Lower lobe of right lung (tissue), 2 donors: Measurements from ENCODE around the gene PFKFB3. TPM values are rescaled to one million over a fixed set of nuclear protein-coding genes. Genes with fewer than 3 reads are reported as not detected.
A peak's percentile ranks its signal among the peaks of the same experiment; 100 is the strongest.
"Not testable (repeated sequence)": the region's sequence is repeated elsewhere in the genome, so short reads cannot be mapped to it uniquely, and the experiment has no call there.

Experiments used
- ATAC-seq, 2 donors: fragments of 200-7000 bp; cut with Tn5 transposase; one replicate each; pipeline ENCODE4 v1.9.1; 2020 to 2022; ENCODE audit warnings: mild to moderate bottlenecking in 2 of 2, moderate library complexity in 2 of 2
- DNase-seq: peaks from one replicate; pipeline ENCODE4 v3.0.0-alpha.2; 2020
- H3K27ac ChIP-seq: fragments of 200-600 bp; one replicate; pipeline ENCODE4 v1.8.0; 2022
- H3K27me3 ChIP-seq: fragments of 200-600 bp; one replicate; pipeline ENCODE4 v1.8.0; 2022; ENCODE audit warnings: low read depth
- H3K36me3 ChIP-seq: fragments of 200-600 bp; one replicate; pipeline ENCODE4 v1.8.0; 2022; ENCODE audit warnings: mild to moderate bottlenecking
- H3K4me1 ChIP-seq: fragments of 200-600 bp; one replicate; pipeline ENCODE4 v1.8.0; 2022
- H3K4me3 ChIP-seq: fragments of 200-600 bp; one replicate; pipeline ENCODE4 v1.8.0; 2022; ENCODE audit warnings: mild to moderate bottlenecking
- H3K9me3 ChIP-seq: fragments of 200-600 bp; one replicate; pipeline ENCODE4 v1.8.0; 2022
- CTCF ChIP-seq: fragments of 200-600 bp; IDR thresholded peaks from one replicate; pipeline ENCODE4 v1.8.0; 2022; ENCODE audit warnings: antibody characterized with exemption, mild to moderate bottlenecking
- intact Hi-C: fragments of 100-400 bp; cut with DNase I; formaldehyde crosslinking; loops from one replicate; pipeline ENCODE4 v1.11.0; 2022
- total RNA-seq: library from RNA; stranded (reverse); fragmentation: NEBNext Ultra II Directional; extraction: Animal tissue kit (Norgen Biotek cat#: 25700); gene quantifications from one replicate; pipeline ENCODE4 v1.2.1, GENCODE V29; 2021
- donor health status: DM: no; HTN: yes; CAD: no; lungs with severe emphysema.

Gene PFKFB3
- total RNA-seq, 1 donor from 2014 or later: 78.5 TPM

DNA sequence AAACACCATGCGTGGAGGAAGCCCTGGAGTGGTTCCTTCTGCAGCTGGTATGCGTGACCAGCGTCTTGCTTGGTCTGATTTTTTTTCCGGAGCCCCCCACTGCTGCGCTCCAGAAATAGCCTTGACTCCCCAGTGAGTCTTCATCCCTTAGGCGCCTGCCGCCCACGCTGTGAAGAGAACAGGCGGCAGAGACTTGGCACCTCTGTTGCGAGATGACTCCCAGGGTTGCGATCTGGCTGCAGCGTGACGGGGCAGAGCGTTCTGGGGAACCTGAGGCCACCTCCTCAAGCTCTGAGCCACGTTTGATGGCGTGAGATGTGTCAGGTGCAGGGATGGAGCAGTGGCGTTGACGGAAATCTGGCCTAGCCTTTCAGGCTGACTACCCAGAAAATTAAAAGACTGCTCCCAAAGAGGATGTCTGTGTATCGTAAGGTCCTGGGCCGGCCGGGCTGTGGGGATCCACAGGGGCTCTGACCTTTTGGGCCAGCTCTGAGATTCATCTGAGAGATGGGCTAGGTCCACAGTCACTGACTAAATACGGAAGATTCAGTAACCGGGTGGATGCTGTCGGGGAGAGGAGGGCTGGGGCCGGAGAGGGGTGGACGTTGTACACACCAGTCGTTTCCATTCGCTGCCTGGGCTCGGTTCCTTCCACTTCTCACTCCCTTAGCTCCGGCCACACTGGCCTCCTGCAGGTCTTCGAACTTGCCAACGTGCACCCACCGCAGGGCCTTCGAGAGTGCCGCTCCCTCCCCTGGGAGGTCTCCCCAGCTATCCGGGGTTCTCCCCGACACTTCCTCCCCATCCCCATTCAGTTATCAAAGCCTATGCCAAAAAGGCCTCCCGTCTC, 33.8 kb downstream of the PFKFB3 start:
- H3K4me1 ChIP-seq: peaks cover 11% of the 10 kb centered on the region
- intact Hi-C loops: no loop called here
- no peaks in the 10 kb centered on the region for H3K9me3 ChIP-seq
- ATAC-seq (no peak), DNase-seq (no peak)
- H3K36me3 ChIP-seq: peaks cover 54% of the 10 kb centered on the region
- TF ChIP-seq CTCF: no peak
- H3K27me3 ChIP-seq: no peaks in the 10 kb centered on the region
- no peak overlapping the region for H3K4me3 ChIP-seq
- H3K27ac ChIP-seq: no peak overlapping the region

- Histone ChIP-seq H3K4me3 (no peak overlapping the region), H3K27ac (no peak overlapping the region), H3K9me3 (no peaks in the 10 kb centered on the region), H3K27me3 (no peaks in the 10 kb centered on the region), H3K36me3 (peaks cover 48% of the 10 kb centered on the region), H3K4me1 (peaks cover 16% of the 10 kb centered on the region)
- peak in 1 of 2 donors; percentile 4 for ATAC-seq
- DNase-seq: no peak
- TF ChIP-seq CTCF: no peak
- intact Hi-C loops: no loop called here
Measured at GRCh38 chr10:6237199-6237530, 34.4 kb downstream of the PFKFB3 start.

DNA sequence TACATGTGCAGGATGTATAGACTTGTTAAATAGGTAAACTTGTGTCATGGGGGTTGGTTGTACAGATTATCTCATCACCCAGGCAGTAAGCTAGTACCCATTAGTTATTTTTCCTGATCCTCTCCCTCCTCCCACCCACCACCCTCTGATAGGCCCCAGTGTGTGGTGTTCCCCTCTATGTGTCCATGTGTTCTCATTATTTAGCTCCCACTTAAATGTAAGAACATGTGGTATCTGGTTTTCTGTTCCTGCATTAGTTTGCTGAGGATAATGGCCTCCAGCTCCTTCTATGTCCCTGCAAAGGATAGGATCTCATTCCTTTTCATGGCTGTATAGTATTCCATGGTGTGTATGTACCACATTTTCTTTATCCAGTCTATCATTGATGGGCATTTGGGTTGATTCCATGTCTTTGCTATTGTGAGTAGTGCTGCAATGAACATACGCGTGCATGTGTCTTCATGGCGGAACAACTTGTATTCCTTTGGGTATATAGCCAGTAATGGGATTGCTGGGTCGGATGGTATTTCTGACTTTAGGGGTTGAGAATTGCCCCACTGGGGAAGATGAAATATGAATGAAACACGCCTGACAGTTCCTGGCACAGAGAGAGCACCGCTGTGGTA, 36.0 kb downstream of the PFKFB3 start:
- DNase-seq, intact Hi-C loops, H3K27ac ChIP-seq, H3K27me3 ChIP-seq, ATAC-seq, H3K4me3 ChIP-seq, H3K9me3 ChIP-seq: not testable (repeated sequence)
- peaks cover 32% of the 10 kb centered on the region for H3K36me3 ChIP-seq
- peaks cover 16% of the 10 kb centered on the region for H3K4me1 ChIP-seq

GRCh38 chr10:6239213-6239991, 36.7 kb downstream of the PFKFB3 start:
- H3K27ac ChIP-seq: no peak overlapping the region
- H3K4me3 ChIP-seq: no peak overlapping the region
- H3K27me3 ChIP-seq: no peaks in the 10 kb centered on the region
- no peaks in the 10 kb centered on the region for H3K9me3 ChIP-seq
- intact Hi-C loops: no loop called here
- no peak for TF ChIP-seq CTCF
- DNase-seq (no peak), ATAC-seq (peak; percentile 56 to 62)
- H3K4me1 ChIP-seq: peaks cover 16% of the 10 kb centered on the region
- peaks cover 25% of the 10 kb centered on the region for H3K36me3 ChIP-seq

DNA sequence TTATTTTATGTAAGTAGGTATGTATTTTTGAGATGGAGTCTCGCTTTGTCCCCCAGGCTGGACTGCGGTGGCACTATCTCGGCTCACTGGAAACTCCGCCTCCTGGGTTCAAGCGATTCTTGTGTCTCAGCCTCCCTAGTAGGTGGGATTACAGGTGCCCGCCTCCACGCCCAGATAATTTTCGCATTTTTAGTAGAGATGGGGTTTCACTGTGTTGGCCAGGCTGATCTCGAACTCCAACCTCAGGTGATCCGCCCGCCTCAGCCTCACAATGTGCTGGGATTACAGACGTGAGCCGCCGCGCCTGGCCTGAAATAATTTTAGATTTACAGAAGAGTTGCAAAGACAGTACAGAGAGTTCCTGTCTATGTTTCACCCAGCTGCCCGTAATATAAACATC, 37.5 kb downstream of the PFKFB3 start:
- H3K4me1 ChIP-seq: peaks cover 16% of the 10 kb centered on the region
- ATAC-seq: no peak
- no peaks in the 10 kb centered on the region for H3K9me3 ChIP-seq
- no peaks in the 10 kb centered on the region for H3K27me3 ChIP-seq
- no peak for TF ChIP-seq CTCF
- no peak overlapping the region for H3K4me3 ChIP-seq
- intact Hi-C loops: no loop called here
- H3K36me3 ChIP-seq: peaks cover 23% of the 10 kb centered on the region
- H3K27ac ChIP-seq: no peak overlapping the region
- no peak for DNase-seq
